Neural cell (in vitro differentiated cells): Measurements from ENCODE around the gene TNFRSF4. TPM values are rescaled to one million over a fixed set of nuclear protein-coding genes. Genes with fewer than 3 reads are reported as not detected.

Source experiments
- H2AFZ ChIP-seq: fragments of 200-600, 300-800 bp; sonication (generic), shearing (Covaris generic); 2 replicates; pipeline ENCODE4 v1.6.0; 2014; ENCODE audit warnings: low read depth, mild to moderate bottlenecking, antibody characterized with exemption, low read length, moderate library complexity
- H3F3A ChIP-seq: fragments of 200-600 bp; shearing (Covaris generic); 2 replicates; pipeline ENCODE4 v1.6.1; 2016; ENCODE audit warnings: mild to moderate bottlenecking, moderate library complexity, mixed read lengths, antibody characterized with exemption, low read length; ENCODE audit not compliant: insufficient read depth, poor library complexity, severe bottlenecking
- H3K27ac ChIP-seq: fragments of 200-600, 300-800 bp; sonication (generic), shearing (Covaris generic); 2 replicates; pipeline ENCODE4 v1.5.1; 2014; ENCODE audit warnings: mild to moderate bottlenecking, low read length, moderate library complexity
- H3K27me3 ChIP-seq: fragments of 300-800, 200-600 bp; sonication (generic), shearing (Covaris generic); 2 replicates; pipeline ENCODE4 v1.6.0; 2014; ENCODE audit warnings: mild to moderate bottlenecking, low read depth, low read length, moderate library complexity; ENCODE audit not compliant: insufficient read depth
- H3K36me3 ChIP-seq: fragments of 300-800, 200-600 bp; sonication (generic), shearing (Covaris generic); 2 replicates; pipeline ENCODE4 v1.5.1; 2014; ENCODE audit warnings: mild to moderate bottlenecking, antibody characterized with exemption, low read length, moderate library complexity; ENCODE audit not compliant: insufficient read depth
- H3K4me2 ChIP-seq: fragments of 300-800, 200-600 bp; sonication (generic), shearing (Covaris generic); 2 replicates; pipeline ENCODE4 v1.6.0; 2014; ENCODE audit warnings: mild to moderate bottlenecking, low read length
- H3K4me3 ChIP-seq: fragments of 300-800, 200-600 bp; sonication (generic), shearing (Covaris generic); 2 replicates; pipeline ENCODE4 v1.5.1; 2014; ENCODE audit warnings: mild to moderate bottlenecking, low read length, moderate library complexity
- H3K79me2 ChIP-seq: fragments of 200-600 bp; shearing (Covaris generic); replicated peaks from 2 replicates; pipeline ENCODE4 v1.6.0; 2014; ENCODE audit warnings: mild to moderate bottlenecking, low read length, moderate library complexity; ENCODE audit not compliant: insufficient read depth
- H3K9ac ChIP-seq: fragments of 300-800, 200-600 bp; sonication (generic), shearing (Covaris generic); 2 replicates; pipeline ENCODE4 v1.6.1; 2016; ENCODE audit warnings: mild to moderate bottlenecking, low read length, mixed read lengths
- H3K9me2 ChIP-seq: fragments of 200-600 bp; shearing (Covaris generic); 2 replicates; pipeline ENCODE4 v1.6.1; 2016; ENCODE audit warnings: mild to moderate bottlenecking, low read length, mixed read lengths; ENCODE audit not compliant: insufficient read depth
- H3K9me3 ChIP-seq: fragments of 200-600, 300-800 bp; sonication (generic), shearing (Covaris generic); 2 replicates; pipeline ENCODE4 v1.6.1; 2016; ENCODE audit warnings: mild to moderate bottlenecking, mixed run types, low read length, moderate library complexity, mixed read lengths
- H4K20me1 ChIP-seq: fragments of 200-600 bp; shearing (Covaris generic); 2 replicates; pipeline ENCODE4 v1.6.1; 2016; ENCODE audit warnings: mild to moderate bottlenecking, mixed run types; ENCODE audit not compliant: insufficient read depth
- EP300 ChIP-seq: fragments of 450-650 bp; conservative IDR thresholded peaks from 2 replicates; pipeline ENCODE4 v1.6.1; 2014; ENCODE audit warnings: antibody characterized with exemption, mild to moderate bottlenecking, moderate library complexity; ENCODE audit not compliant: poor library complexity, severe bottlenecking
- EZH2 ChIP-seq: fragments of 200-600, 300-800 bp; shearing (Covaris generic), sonication (generic); IDR thresholded peaks from 2 replicates; pipeline ENCODE4 v1.6.1; 2014; ENCODE audit warnings: antibody characterized with exemption, low read length, borderline replicate concordance, mild to moderate bottlenecking; ENCODE audit not compliant: insufficient read depth, poor library complexity, severe bottlenecking
- MXI1 ChIP-seq: fragments of 450-650 bp; conservative IDR thresholded peaks from 2 replicates; pipeline ENCODE4 v1.6.1; 2014; ENCODE audit warnings: antibody characterized with exemption, mild to moderate bottlenecking; ENCODE audit not compliant: poor library complexity, severe bottlenecking
- POLR2AphosphoS5 ChIP-seq: IDR thresholded peaks from 2 replicates; pipeline ENCODE4 v1.6.1; 2012
- RAD21 ChIP-seq: fragments of 450-650 bp; conservative IDR thresholded peaks from 2 replicates; pipeline ENCODE4 v1.6.1; 2014; ENCODE audit warnings: antibody characterized with exemption, mild to moderate bottlenecking, moderate library complexity
- SMC3 ChIP-seq: fragments of 450-650 bp; conservative IDR thresholded peaks from 2 replicates; pipeline ENCODE4 v1.6.1; 2014; ENCODE audit warnings: antibody characterized with exemption, mild to moderate bottlenecking, moderate library complexity; ENCODE audit not compliant: poor library complexity
- TAF1 ChIP-seq: IDR thresholded peaks from 2 replicates; pipeline ENCODE4 v1.6.1; 2012; ENCODE audit warnings: low read depth
- polyA plus RNA-seq: library from polyadenylated mRNA; depleted of rRNA; stranded (reverse); fragments of >200 nt; gene quantifications from 2 replicates; pipeline ENCODE4 v1.2.3, GENCODE V29; 2014
- TF ChIP-seq, protein P1 (sequence below): fragments of 450-650 bp; IDR thresholded peaks from 2 replicates; pipeline ENCODE4 v1.5.1; 2014; ENCODE audit warnings: antibody characterized with exemption, mild to moderate bottlenecking, moderate library complexity; ENCODE audit not compliant: poor library complexity, severe bottlenecking
- TF ChIP-seq, protein P2 (sequence below): IDR thresholded peaks from 2 replicates; pipeline ENCODE4 v1.6.1; 2012; ENCODE audit warnings: borderline replicate concordance

The TNFRSF4 gene
- polyA plus RNA-seq, 1 donor from 2014 or later, result not detected

DNA sequence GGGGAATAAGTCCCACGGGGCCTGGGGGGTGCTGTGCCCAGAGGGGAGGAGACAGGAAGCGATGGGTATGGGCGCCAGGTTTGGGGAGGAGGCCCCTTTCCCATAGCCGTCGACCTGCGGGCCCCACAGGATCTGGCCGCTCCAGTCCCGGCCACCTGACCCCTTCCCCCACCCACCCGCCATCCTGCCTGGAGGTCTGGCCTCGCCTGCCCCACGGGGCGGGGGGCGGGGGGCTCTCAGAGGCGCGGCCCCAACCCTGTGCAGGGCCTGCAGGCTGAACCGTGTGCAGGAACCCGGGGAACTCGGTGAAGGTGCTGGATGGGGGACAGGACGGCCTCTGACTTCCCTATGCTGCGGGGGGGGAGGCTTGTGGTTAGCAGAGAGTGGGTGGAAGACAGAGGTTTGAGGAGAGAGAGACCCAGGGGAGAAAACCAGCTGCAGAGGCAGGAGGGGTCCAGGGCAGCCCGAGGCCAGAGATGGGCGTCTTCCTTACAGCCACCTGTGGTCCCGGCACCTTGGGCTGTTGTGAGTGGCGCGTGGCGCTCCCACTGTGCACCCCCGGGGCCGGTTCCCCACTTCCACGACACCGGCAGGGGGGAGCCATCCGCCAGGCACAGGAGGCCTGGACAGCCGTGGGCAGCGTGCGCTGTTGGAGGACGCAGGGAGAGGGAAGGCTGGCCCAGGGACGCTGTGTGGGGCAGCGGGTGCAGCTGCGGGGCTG, 5.1 kb downstream of the TNFRSF4 start:
- no peaks in the 10 kb centered on the region for H3K9me2 ChIP-seq
- H3K27ac ChIP-seq, result no peak overlapping the region
- no peak overlapping the region for H3K4me3 ChIP-seq
- no peak overlapping the region for H3K4me2 ChIP-seq
- no peaks in the 10 kb centered on the region for H3K36me3 ChIP-seq
- H3F3A ChIP-seq, result no peaks in the 10 kb centered on the region
- H4K20me1 ChIP-seq, result no peaks in the 10 kb centered on the region
- H2AFZ ChIP-seq, result no peak overlapping the region
- no peaks in the 10 kb centered on the region for H3K79me2 ChIP-seq
- no peak overlapping the region for H3K9ac ChIP-seq
- peaks cover 23% of the 10 kb centered on the region for H3K27me3 ChIP-seq
- no peaks in the 10 kb centered on the region for H3K9me3 ChIP-seq
- TF ChIP-seq, protein P1, sequence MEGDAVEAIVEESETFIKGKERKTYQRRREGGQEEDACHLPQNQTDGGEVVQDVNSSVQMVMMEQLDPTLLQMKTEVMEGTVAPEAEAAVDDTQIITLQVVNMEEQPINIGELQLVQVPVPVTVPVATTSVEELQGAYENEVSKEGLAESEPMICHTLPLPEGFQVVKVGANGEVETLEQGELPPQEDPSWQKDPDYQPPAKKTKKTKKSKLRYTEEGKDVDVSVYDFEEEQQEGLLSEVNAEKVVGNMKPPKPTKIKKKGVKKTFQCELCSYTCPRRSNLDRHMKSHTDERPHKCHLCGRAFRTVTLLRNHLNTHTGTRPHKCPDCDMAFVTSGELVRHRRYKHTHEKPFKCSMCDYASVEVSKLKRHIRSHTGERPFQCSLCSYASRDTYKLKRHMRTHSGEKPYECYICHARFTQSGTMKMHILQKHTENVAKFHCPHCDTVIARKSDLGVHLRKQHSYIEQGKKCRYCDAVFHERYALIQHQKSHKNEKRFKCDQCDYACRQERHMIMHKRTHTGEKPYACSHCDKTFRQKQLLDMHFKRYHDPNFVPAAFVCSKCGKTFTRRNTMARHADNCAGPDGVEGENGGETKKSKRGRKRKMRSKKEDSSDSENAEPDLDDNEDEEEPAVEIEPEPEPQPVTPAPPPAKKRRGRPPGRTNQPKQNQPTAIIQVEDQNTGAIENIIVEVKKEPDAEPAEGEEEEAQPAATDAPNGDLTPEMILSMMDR, result no peak
- TF ChIP-seq POLR2AphosphoS5, result no peak

DNA sequence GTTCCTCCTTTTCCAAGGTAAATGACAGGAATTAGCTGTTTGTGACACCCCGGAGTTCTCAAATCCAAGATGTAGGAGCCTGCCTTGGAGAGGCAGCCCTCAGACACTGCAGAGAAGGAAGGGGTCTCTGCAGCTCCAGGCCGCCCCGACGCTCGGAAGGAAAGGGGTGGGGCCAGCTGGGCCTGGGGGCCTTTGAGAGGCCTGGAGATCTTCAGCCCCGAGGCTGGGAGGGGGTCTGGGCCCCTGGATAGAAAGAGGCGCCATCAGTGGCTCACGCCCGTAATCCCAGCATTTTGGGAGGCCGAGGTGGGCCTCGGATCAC, 6.4 kb downstream of the TNFRSF4 start:
- Histone ChIP-seq H4K20me1 (no peaks in the 10 kb centered on the region), H3K4me3 (no peak overlapping the region), H3K9ac (no peak overlapping the region), H3K27me3 (peaks cover 23% of the 10 kb centered on the region), H3K36me3 (no peaks in the 10 kb centered on the region), H3K9me2 (no peaks in the 10 kb centered on the region), H3F3A (no peaks in the 10 kb centered on the region), H2AFZ (no peak overlapping the region), H3K27ac (no peak overlapping the region), H3K9me3 (no peaks in the 10 kb centered on the region), H3K4me2 (no peak overlapping the region), H3K79me2 (no peaks in the 10 kb centered on the region)
- no peak for TF ChIP-seq SMC3

DNA sequence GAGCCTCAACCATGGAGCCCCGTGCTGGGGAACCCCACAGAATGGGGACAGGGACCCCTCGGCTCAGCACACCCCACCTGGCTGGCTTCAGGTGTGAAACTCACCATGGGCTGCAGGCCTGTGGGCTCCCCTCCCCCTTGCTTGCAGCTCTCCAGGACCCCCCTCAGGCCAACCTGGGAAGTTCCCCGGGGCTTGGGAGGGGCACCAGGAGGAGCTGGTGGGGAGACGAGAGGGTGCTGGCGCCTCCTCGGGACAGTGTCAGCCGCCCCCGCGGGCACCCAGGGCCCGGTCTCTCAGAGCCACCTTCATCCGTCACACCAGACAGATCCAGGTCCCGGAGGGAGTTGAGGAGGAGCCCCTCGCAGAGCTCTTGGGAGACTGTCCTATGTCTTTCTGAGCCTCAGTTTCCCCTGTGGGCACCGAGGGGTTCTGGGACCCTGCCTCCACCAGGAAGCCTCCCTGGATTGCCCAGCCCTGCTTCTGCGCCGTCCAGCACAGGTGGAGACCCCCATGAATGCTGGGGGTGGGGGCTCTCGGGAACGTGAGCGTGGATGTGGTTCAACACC, 6.9 kb downstream of the TNFRSF4 start:
- no peaks in the 10 kb centered on the region for H4K20me1 ChIP-seq
- H3K9ac ChIP-seq, result no peak overlapping the region
- no peaks in the 10 kb centered on the region for H3K9me2 ChIP-seq
- H3K36me3 ChIP-seq, result no peaks in the 10 kb centered on the region
- H3K27ac ChIP-seq, result no peak overlapping the region
- TF ChIP-seq EP300 (no peak), POLR2AphosphoS5 (no peak), SMC3 (no peak), RAD21 (no peak), EZH2 (no peak), TAF1 (no peak), MXI1 (no peak)
- TF ChIP-seq, protein P1, result no peak
- TF ChIP-seq, protein P2, sequence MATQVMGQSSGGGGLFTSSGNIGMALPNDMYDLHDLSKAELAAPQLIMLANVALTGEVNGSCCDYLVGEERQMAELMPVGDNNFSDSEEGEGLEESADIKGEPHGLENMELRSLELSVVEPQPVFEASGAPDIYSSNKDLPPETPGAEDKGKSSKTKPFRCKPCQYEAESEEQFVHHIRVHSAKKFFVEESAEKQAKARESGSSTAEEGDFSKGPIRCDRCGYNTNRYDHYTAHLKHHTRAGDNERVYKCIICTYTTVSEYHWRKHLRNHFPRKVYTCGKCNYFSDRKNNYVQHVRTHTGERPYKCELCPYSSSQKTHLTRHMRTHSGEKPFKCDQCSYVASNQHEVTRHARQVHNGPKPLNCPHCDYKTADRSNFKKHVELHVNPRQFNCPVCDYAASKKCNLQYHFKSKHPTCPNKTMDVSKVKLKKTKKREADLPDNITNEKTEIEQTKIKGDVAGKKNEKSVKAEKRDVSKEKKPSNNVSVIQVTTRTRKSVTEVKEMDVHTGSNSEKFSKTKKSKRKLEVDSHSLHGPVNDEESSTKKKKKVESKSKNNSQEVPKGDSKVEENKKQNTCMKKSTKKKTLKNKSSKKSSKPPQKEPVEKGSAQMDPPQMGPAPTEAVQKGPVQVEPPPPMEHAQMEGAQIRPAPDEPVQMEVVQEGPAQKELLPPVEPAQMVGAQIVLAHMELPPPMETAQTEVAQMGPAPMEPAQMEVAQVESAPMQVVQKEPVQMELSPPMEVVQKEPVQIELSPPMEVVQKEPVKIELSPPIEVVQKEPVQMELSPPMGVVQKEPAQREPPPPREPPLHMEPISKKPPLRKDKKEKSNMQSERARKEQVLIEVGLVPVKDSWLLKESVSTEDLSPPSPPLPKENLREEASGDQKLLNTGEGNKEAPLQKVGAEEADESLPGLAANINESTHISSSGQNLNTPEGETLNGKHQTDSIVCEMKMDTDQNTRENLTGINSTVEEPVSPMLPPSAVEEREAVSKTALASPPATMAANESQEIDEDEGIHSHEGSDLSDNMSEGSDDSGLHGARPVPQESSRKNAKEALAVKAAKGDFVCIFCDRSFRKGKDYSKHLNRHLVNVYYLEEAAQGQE, result no peak
- peaks cover 23% of the 10 kb centered on the region for H3K27me3 ChIP-seq
- H3F3A ChIP-seq, result no peaks in the 10 kb centered on the region
- H2AFZ ChIP-seq, result no peak overlapping the region
- no peaks in the 10 kb centered on the region for H3K9me3 ChIP-seq
- H3K79me2 ChIP-seq, result no peaks in the 10 kb centered on the region
- no peak overlapping the region for H3K4me3 ChIP-seq
- H3K4me2 ChIP-seq, result no peak overlapping the region
